ENCODE measurements around the gene MLIP.

- no peak for TF ChIP-seq CTCF (IDR thresholded peaks at IDR 0.05)
- no peak for TF ChIP-seq POLR2A (IDR thresholded peaks at IDR 0.05)
Observed at GRCh38 chr6:54138795-54139194, 27.6 kb downstream of the MLIP start.
